HG02943 (cell line): ENCODE measurements around the gene C1QTNF6.

Experiments
- ATAC-seq: cut with Tn5 transposase; IDR thresholded peaks from one replicate; pipeline ENCODE4 v1.9.1; 2021; ENCODE audit warnings: mild to moderate bottlenecking, low read depth, moderate library complexity; ENCODE audit not compliant: unreplicated experiment

The C1QTNF6 gene

GRCh38 chr22:37164505-37164887, 23.6 kb downstream of the C1QTNF6 start:
- no peak for ATAC-seq

DNA sequence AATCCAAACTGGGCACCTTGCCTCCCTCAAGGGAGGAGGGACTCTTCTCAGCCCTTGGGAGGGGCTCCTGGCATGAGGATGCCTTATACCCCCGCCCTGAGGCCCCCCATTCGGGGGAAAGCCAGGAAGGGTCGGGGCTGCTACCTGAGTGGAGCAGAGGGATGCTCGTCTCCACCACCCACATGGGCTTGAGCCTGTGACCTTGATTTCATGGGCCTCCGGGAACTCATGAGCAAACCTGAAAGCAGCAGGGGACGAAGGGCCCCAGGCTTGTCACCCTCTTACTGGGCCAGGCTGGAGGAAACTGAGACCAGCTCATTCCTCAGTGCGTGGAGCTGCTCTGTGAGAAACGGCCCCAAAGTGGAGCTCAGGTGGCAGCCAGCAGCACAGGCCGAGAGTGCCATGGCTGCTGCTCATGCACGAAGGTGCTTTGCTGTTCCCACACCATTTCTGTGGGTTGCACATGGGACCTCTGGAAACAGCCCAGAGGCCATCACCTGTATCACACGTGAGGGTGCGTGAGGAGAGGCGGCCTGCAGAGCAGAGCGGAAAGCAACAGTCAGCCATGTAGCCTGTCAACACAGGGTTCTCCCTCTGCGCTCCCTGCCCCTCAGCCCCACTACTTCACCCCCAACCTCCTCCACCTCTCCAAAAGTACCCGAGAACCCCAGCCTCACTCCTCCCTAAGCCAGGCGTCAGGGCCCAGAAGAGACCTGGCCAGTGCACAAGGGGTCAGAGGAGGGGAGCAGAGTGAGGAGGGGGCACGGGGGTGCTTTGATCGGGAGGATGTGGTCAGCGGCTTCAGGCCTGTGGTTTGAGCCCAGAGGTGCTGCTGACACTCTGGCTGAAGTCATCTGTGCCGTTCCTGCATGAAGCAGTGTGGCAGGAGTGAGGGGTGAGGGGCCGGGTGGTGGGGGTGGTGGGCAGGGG, 24.2 kb downstream of the C1QTNF6 start:
- no peak for ATAC-seq

GRCh38 chr22:37163096-37163489, 25.0 kb downstream of the C1QTNF6 start:
- no peak for ATAC-seq

DNA sequence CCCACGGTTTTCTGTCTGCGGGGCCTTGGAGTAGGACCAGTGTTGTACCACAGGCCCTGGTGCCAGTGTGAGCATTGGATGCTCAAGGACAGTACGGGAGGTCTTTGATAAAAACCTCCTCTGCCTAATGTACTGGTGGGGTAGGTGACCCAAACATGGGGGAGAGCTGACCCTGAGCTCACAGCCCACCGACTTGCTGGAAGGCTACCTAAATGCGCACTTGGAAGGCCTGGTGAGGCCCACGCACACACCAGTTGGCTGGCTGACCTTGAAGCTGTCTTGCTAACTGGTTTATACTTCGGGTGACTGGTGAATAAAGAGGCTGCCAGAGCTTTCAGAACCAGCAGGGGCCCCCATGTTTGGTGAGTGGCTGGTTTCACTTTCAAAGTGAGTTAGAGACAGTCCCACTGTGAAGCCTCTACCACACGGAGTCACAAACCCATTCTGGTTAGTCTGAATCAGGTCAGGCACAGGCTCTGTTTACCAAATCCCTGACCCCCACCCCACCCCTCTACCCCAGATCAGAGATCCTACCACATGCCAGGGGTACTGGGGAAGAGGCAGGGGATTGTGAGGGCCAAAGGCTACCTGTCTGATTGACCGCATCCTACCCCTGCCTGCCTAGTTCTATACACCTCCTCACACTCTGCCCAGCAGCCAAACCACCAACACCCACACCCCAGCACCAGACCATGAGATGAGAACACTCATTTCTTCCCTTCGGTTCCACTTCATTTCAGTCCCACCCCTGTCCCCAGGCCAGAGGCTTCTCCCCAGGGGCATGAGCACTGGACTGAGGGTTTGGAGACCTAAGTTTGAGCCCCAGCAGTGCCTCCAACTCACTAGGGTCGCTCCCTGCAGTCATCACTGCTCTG, 25.6 kb downstream of the C1QTNF6 start:
- peak; percentile 57 for ATAC-seq

GRCh38 chr22:37161443-37161842, 26.6 kb downstream of the C1QTNF6 start:
- no peak for ATAC-seq

DNA sequence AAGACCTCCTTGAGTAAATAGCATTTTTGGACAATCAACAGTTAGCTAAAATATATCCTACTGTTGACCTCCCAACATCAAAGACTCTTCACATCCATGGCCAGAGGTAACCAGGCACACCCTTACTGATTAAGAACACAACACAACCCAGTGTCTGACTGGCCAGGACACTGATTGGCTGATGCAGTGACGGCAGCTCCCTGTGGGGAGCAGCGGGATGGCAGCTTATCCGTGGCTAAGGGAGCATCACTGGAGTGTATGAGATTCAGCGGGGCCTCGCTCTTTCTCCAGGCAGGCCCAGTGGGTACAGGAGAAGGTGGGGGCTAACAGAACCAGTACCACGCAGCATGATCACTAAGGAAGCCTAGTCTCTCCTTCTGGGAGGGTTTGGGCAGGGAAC, 28.0 kb downstream of the C1QTNF6 start:
- ATAC-seq, result no peak

DNA sequence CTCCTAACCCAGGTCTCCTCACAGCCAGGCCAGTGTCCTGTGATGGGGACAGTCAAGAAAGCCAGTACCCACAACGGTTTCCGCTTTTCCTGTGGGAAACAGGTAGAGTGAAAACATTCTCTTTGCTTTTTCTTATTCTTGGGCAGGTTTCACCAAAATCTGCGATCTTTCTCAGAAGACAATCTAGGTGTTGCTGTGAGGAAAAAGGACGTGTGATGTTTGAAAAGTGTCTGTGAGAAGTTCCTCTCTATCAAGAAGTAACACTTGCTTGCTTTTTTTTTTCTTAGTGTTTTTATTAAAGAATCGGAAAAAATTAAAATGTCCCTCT, 29.1 kb downstream of the C1QTNF6 start:
- ATAC-seq, result no peak

DNA sequence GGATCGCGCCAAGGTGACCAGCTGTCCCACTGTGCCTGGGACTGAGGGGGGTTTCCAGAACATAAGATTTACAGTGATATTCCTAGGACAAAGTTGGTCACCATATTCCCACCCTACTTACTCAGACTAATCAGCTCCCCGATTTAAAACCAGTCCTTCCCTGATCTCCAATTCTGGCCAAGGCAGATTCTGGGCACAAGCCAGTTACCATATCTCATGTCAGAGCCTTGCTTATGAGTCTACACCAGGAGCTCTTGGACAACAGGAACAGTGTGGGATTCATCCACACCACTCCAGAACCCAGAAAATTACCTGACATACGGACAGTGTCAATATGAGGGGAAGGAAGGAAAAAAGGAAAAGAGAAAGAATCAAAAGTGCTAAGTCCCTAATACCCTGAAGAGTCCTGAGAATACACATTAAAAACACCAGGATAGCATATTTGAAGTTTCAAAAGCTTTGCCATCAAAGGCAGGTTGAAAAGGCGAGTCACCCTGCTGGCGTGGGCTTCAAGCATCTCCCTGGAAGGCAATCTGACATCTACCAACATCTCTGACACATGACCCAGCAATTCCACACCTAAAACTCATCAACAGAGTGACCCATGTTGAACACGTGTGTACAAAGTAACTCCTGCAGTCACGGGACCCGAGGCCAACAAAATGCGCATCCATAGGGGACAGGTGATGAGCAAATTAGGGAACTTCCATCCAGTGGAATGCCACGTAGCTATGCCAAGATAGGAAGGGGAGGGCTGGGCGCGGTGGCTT, 30.3 kb downstream of the C1QTNF6 start:
- no peak for ATAC-seq

- ATAC-seq, result no peak
Measured at GRCh38 chr22:37156686-37157435, 31.2 kb downstream of the C1QTNF6 start.

DNA sequence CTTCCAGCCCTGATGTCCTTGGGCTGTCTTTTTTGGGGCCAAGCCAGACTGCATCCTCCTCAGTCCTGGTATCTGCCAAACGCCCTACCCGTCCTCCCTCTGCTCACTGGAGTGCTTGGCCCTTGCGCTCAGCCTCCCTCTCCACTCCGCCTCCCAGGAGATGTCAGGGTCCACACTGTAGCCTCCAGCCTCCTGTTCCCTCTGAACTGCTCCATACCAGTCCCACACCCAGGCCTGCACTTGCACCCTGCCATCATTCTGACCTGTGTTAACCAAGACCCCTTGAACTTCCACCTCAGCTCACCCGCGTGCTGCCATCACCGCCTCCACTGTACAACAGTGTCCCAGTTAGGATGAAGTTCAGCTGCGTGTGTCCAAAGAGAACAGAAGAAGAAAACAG, 32.1 kb downstream of the C1QTNF6 start:
- ATAC-seq, result no peak

- ATAC-seq, result no peak
Measured at GRCh38 chr22:37154925-37155712, 32.9 kb downstream of the C1QTNF6 start.

DNA sequence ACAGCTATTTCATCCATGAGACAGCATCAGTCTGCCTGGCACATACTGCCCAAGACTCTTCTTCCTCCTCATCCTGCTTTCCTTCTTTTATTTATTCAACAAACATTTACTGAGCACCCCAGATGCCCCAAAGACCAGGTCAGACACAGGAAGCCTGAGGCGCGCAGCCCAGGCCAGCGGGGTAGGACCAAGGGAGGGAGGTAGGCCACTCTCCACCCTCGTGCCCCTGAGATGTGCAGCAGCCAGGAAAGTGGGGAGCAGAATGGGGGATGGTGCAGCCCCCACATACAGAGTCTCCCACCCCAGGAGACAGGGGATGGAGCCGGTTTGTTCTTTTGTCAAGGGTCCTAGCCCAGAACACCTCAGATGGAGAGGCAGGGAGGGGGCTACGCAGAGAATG, 34.1 kb downstream of the C1QTNF6 start:
- ATAC-seq, result no peak

GRCh38 chr22:37151401-37151800, 36.6 kb downstream of the C1QTNF6 start:
- no peak for ATAC-seq

- no peak for ATAC-seq
Measured at GRCh38 chr22:37150701-37151100, 37.3 kb downstream of the C1QTNF6 start.

- no peak for ATAC-seq
Measured at GRCh38 chr22:37148742-37149665, 39.0 kb downstream of the C1QTNF6 start.

DNA sequence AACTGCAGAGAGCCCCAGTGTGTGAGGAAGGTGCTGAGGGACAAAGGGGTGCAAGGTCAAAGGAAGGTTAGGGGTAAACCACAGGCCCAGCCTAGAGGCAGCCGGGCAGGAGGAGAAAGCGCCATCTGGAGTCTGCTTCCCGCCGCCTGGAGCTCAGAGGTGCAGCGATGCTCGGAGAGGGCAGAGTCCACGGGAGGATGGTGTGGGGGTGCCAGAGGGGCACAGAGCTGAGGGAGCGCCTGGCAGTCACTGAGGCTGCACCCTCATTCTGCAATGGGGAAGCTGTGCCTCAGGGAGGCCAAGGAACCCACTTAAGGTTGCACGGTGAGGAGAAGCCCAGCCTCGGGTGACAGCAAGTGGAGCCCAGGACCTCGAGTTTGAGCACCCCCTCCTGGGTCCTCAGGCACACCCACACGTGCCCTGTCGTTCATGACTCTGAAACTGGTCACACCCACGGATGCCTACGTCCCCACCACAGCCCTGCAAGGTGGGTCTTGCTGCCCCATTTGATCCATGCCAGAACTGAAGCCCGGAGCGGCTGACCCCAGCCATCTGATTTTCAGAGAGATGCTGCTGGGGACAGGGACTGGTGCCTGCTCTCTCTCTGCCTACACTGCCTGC, 39.9 kb downstream of the C1QTNF6 start:
- ATAC-seq, result no peak

- ATAC-seq, result no peak
Measured at GRCh38 chr22:37147186-37147990, 40.7 kb downstream of the C1QTNF6 start.
